ENCODE measurements around the gene HUNK.
"Not testable (repeated sequence)": the region's sequence is repeated elsewhere in the genome, so short reads cannot be mapped to it uniquely, and the experiment has no call there.

The HUNK gene

DNA sequence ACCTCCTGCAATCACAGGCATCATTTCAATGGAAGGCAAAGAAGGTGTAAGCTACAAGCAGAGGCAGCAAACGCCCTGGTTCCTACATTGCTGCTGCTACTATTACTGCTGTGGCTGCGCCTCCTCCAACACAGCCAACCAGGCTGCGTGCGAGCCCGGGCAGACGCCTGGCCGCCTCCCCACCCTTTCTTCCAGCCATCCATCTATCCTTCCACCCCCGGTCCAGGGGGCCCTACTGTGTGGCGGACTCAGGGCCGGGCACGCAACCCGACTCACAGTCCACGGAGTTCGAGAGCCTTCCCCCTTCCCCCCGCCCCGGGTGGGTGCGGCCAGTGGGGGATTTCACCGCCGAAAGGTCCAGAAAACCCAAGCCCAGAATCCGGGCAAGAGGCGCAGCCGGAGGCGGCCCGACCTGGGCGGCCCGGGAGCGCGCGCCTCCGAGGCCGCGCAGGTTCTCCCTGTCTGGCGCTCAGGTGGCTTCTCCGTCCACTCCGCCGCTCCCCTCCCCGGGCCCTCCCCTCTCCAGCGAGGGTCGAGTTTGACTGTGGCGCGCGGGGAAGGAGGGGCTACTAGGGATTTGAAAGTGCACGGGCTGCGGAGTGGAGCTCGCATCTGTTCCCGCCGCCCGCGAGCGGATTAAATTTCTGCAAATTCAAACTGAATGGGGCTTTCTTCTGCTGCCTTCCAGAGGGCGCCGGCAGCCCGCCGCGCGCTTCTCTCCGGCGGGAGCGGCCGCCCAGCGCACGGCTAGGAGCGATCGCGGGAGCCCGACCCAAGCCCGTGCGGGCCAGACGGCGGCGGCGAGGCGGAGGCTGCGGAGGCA, at the start of gene HUNK:
Gene HUNK (plus strand): TSS at position 569 of the 823 bp plus-strand sequence. CDS start 655 bp downstream, outside the sequence.
- DNase-seq: peak; percentile 49

DNA sequence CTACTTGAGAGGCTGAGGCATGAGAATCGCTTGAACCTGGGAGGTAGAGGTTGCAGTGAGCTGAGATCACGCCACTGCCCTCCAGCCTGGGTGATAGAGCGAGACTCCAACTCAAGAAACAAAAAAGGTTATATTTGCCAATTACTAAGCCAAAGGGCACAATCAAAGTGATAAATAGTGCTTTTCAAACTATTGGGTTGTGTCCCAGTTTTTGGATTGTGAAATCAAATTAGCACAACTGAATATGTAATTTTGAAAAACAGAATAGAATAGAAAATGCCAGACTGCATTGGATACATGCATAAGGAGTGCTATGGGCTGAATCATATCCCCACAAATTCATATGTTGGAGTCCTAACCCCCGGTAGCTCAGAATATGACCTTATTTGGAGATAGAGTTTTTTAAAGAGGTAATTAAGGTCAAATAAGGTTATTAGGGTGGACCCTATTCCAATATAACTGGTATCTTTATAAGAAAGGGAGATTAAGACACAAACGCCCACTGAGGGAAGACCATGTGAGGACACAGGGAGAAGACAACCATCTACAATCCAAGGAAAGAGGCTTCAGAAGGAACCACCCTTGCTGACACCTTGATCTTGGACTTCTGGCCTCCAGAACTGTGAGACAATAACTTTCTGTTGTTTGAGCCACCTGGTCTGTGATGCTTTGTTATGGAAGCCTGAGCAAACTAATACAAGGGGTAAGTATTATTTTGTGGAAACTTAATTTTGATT, 42.9 kb upstream of the HUNK start:
- DNase-seq: no peak

DNA sequence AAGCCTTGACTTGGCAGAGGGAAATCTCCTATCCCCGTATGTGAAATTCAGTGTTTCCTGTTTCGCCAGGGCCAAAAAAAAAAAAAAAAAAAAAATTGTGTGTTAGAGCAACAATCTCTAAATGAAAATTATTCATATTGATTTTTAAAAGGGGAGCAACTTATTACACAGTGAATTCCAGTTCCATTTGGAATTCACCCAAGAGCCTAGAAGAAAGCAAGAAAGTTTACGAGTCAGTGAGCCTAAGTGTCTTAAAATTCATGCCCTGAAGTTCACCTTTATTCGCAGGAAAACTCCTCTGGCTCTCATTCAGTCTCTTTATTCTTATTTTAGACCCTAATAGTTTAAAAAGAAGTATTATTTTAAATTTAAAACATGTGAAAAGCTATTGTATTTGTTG, 42.1 kb upstream of the HUNK start:
- DNase-seq: no peak

DNA sequence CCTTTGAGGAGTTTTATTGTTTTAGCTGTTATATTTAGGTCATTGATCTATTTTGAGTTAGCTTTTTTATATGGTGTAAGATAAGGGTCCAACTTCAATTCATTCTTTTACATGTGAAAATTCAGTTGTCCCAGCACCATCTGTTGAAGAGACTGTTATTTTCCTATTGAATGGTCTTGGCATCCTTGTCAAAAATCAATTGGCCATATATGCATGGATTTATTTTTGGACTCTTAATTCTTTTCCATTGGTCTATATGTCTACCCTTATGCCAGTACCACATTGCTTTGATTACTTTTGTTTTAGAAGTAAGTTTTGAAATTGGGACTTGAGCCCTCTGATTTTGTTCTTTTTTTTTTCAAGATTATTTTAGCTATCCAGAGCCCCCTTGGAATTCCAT, 35.8 kb upstream of the HUNK start:
- DNase-seq: no peak

DNA sequence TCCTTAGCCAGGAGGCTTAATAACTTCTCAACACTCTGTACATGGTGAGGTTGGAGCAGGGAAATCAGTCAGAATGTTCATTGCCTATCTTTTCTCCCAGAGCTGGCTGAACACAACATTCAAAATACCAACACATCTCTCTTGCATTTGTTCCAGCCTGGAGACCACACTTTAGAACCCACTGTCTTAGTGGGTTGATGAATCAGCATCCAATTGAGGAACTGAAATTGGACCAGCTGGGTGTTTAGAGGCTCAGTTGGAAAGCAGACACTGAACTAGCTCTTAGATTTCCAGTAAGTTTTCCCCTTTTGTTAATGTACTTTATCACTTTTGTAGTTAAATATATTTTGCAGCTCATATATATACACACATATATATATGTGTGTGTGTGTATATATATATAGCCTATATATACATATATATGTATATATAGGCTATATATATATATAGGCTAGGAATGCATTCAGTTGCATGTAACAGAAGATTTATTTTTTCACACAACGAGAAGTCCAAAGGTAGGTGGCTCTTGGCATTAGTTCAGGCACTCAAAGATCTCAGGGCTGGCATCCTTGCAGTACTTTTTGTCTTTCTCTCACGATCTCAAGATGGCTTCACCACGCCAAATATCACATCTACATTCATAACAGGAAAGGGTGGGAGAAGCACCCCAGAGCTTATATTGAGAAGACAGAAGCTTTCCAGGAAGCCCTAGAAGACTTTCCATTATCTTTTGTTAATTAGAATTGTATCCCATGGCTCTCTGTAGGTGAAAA, 35.0 kb upstream of the HUNK start:
- DNase-seq: no peak

DNA sequence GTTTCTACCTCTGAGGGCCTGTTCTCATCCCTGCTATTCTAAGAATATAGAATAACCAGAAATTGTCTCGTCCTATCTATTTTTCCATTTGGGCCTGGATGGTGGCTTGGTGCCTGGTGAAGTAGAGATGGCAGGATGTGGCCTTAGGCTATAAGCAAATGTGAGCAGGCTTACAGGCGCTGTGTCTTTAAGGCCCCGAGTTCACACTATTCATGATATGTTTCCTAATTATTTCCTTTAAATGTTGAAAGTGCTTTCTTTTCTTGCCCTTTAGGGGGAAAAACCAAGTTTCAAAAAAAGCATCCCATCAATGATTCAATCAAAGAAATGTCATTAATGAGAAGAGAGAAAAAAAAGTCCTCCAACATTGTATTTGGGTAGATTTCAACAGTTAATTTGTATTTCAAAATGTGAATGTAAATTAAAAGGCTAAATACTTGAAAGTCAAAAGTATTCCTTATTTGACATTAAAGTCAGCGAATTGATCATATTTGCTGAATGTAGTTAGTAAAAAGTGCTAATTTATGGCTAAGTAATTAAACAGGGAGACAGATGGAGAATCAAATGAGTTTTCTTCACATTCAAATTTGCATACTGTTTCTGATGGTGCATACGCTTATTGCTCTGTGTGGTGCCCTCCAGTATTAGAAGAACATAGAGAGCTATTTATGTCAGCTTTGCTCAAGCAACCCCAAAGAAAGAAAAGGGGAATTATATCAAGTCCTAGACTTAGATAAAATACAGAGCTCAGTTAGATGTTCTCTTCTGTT, 34.0 kb upstream of the HUNK start:
- DNase-seq: no peak

DNA sequence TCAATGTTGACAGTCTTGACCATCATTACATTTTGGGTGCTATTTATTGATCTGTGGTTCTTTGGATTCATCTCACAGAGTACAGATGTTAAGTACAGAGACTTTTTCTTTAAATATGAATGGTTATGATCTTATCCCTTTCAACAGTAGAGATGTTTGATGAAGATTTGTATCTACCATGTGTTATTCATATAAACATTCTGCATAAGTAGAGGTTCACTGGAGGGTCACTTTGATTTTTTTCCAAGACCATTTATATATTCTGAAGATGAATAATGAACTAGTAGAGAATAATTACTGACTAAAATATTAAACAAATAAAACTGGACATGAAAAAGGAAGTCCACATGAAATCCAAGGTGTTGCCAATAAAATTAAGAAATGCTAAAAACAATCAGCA, 28.6 kb upstream of the HUNK start:
- DNase-seq: no peak

DNA sequence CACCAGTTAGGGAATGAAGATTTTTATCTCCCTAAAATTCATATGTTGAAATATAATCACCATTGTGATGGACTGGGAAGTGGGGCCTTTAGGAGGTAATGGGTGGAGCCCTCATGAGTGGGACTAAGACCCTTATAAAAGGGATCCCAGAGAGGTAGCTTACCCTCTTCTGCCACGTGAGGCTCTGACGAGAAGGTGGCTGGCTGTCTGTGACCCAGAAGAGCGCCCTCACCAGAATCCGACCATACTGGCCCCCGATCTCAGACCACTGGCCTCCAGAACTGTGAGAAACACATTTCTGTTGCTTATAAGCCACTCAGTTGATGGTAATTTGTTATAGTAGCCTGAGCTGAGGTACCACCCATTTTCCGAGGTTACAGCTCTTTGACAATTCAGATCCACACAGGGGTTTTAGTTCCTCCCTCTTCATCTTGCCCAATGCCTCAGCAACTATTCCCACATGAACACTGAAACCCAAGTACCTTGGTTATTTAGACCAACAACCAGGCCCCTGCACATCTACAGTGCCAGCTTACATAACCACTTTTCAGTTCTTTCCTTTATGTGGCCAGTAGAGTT, 27.6 kb upstream of the HUNK start:
- DNase-seq: no peak

DNA sequence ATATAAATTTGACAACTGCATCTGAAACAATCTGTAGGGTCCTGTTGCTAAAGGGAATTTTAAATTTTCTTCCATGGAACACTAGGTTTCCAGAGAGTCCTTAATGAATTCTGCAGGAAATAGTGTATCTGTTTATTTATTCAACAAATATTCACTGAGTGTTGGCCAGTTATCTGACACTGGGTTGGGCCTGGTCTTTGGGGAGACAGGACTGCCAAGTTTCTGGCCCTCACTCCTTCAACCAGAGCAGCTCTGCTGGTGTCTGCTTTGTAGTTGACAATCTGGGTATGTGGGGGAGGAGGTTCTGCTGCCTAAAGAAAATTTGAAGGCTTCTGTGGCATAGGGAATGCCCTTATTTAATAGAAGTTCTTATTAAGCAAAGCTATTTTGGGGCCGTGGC, 26.1 kb upstream of the HUNK start:
- DNase-seq: no peak

DNA sequence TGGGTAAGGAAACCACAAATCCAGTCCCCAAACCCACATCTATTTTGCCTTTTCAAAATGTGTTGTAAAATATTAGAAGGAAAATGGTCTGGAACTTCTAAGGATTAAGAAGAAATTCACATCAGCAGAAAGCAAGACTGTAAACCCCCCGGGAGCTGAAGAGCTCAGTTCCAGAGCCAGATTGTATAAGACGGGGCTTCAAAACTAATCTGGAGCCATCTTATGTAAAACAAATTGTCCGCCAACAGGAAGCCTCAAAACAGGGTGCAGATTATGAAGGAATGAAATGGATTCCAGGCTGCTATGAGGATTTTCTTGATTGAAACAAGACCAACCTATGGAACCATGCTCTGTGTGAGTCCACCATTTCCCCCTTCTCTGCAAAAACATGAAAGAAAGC, 25.1 kb upstream of the HUNK start:
- DNase-seq: no peak

DNA sequence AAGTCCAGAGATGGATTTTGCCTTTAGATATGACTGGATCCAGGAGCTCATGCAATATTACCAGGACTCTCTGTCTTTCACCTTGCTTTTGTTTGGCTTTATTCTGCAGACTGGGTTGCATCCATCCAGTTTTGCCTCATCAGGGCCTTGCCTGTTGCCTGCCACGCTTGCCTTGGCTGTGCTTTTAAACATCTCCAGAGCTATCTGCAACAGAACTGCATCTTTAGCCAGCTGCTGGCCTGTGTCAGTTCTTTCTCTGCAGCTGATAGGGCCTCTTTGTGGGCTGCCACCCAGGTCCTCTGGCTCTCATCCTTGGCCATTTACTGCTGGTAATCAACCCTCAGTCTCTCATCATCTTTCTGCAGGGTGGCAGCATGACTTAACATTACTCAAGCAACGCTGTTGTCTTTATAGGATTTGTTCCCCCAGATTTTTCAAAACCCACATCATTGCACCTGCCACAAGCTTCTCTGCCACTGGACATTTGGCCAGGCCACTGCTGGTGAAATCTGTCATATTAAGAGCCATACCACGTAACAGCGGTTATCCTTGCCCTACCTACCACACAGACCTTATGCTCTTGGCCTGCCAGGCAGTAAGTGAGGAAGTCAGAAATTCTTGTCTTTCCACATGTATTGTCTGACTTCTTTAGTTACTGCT, 24.4 kb upstream of the HUNK start:
- no peak for DNase-seq

DNA sequence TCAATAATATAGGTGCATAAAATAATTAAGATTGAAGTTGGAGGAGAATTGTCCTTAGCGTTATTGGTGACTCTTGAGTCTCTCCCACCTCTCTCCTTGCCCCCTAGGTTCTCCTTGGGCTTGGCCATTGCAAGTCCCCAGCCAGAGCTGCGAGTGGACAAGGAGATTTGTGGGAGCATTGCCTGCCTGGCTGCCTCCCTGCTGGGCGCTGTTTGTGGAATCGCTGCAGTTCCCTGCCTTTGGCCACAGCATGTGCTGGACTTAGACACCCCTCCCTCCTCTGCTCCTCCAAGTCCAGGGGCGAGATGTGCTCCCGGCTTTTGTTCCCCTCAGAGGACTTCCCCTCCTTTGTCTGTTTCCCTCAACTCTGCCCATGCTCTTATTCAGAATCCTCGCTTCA, 21.9 kb upstream of the HUNK start:
- DNase-seq: no peak

DNA sequence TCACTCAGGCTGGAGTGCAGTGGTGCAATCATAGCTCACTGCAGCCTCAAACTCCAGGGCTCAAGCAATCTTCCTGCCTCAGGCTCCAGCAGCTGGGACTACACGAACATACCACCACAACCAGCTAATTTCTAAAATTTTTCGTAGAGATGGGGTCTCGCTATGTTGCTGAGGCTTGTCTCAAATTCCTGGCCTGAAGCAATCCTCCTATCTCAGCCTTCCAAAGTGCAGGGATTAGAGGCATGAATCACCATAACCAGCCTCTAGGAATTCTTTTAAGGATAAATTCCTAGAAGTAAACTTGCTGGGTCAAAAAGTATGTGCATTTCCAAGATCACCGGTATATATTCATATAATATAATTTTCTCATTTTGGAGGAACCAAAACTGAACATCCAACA, 17.6 kb upstream of the HUNK start:
- DNase-seq: no peak

DNA sequence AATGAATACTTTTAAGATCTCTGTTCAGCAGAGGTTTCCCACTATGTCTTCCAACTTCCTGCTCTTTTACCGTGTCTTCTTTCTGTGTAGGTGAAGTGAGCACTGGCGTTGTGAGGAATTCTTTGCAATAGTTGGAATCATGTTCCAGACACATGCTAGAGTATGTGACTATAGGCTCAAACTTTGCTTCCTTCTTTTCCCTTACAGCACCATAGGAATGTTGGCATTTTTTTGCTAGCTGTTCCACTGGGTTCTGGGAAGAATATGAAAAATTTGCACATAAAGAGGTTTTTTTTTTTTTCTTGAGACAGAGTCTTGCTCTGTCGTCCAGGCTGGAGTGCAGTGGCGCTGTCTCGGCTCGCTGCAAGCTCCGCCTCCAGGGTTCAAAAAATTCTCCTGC, 15.7 kb upstream of the HUNK start:
- DNase-seq: no peak

DNA sequence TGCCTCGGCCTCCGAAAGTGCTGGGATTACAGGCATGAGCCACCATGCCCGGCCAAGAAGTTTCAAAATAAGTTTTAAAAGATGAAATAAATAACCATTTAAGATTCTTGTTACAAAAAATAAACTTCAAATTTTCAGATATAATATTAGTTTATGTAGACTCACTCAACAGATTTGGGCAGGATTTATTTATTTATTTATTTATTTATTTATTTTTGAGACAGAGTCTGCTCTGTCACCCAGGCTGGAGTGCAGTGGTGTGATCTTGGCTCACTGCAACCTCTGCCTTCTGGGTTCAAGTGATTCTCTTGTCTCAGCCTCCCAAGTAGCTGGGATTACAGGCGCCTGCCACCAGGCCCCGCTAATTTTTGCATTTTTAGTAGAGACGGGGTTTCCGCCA, 15.2 kb upstream of the HUNK start:
- not testable (repeated sequence) for DNase-seq

DNA sequence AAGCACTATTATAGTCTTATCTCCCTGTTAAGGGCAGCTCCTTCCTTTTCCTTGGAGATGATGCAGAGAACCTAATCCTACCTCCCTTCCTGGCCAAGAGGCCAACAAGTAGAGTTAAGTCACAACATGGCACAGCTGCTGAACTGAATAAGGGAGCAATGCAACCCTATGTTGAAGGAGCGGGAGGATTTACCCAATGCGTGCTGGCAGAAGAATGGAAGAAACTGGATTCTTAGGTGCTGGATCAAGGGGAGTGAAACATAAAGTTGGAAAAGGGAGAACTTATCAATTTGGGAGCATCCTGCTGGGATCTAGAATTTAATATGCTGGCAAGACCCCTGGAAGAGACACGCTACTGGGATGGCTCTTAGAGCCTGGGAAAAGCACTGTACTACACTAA, 12.0 kb upstream of the HUNK start:
- no peak for DNase-seq

DNA sequence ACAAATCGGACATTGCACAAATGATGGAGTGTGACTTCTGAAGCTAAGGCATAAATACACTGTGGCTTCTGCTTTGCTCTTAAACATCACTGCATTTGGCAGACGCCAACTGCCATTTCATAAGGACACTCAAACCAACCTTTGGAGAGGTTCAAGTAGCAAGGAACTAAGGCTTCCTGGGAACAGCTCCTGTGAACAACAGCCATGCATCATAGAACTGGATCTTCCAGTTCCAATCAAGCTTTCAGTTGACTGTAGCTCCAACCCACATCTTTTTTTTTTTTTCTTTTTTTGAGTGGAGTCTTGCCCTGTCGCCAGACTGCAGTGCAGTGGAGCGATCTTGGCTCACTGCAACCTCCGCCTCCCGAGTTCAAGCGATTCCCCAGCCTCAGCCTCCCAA, 10.7 kb upstream of the HUNK start:
- peak; percentile 98 for DNase-seq

DNA sequence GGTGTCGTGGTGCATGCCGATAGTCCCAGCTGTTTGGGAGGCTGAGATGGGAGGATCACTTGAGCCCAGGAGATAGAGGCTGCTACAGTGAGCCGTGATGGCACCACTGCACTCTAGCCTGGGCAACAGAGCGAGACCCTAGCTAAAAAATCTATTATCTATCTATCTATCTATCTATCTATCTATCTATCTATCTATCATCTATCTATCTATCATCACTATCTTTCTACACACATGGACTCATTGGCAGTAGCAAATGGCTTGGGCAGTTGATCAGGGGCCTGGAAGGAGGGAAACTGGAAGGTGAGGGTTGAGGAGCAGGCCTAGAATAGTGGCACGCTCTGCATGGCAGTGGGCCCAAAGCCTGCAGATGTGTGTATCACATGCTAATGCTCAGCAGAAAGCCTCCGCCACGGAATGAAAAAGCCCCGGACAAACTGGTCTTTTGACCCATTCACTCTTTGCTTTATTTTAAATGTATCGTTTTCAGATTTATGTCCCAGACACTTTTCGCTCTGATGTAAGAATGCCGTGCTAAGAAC, 7.3 kb upstream of the HUNK start:
- no peak for DNase-seq

DNA sequence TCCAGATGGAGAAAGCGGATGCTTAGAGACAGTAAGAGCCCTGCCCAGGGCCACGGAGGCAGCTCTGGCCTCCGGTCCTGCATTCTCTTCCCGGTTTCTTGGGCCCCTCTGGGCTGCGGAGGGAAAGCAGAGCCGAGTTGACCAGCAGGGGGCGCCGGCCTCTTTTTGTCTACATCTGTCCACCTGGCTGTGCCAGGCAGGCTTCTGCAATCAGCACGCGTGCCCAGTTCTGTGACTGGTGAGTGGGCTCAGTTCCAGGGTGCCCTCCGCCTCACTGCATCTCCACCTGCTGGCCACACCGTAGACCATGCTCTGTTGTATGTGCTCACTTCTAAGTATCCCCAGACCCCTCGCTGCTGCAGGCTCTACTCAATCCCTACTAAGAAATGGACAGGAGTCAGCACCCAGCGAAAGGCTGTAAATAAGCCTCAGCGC, 6.7 kb upstream of the HUNK start:
- peak; percentile 57 for DNase-seq

DNA sequence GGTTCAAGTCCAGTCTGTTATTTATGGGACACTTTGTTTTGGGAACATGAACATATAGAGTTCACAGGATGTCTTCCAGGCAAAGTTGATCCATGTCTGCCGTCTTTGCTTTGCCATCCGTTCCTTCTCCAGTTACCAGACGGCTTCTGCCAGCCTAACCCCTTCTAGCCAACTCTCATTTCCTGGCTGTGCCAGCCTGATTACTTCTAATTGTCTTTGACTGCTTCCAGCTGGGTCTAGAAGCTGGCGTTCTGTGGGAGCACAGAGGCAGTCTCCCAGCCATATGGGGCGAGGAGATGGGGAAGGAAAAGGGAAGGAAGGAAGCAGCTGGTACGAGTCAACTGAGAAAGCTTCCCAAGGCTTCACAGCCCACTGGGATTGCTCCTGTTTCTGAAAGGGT, 3.1 kb upstream of the HUNK start:
- DNase-seq: no peak

DNA sequence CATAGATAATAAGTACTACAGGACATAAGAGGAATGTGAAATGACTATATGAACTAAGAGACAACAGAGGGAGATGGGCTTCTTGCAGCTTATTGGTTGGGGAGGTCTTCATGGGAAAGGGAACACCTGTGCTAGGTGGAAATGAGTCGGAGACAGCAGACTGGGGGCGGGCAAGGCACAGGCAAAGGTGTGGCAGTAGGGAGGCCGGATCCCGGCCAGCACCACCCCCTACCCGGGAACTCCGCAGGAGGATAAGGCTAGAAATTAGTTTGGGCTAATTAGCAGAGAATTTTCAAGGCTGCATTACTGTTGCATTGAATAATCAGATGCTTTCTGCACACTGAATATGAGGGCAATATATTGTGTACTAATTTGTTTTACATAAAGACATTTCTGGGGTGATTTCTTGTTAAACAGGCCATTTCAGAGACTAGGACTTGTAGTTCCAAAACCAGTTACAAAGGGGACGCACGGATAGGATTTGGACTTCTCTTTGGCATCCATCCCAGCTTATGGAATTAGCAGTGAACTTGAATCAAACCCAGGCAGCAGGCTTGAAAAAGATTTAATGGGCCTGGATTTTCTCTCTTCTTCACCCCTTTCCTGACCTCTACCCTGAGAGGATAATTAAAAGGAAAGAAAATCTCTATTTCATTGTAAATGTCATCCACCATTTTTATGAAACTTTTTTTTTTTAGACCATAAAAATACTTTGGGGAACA, 2.2 kb upstream of the HUNK start:
- DNase-seq: no peak

All from DMS79 (cell line).